Uterus (tissue), 4 donors: Measurements from ENCODE around the gene LAMA1. TPM values are rescaled to one million over a fixed set of nuclear protein-coding genes. Genes with fewer than 3 reads are reported as not detected.

Experiments
- DNase-seq, 2 donors: peaks; one replicate each; pipeline ENCODE4 v3.0.0-alpha.2; 2019 to 2020
- H3K27ac ChIP-seq, 2 donors: fragments of 200-600 bp; sonication (generic); 1 replicate in 1 of 2; 2 replicates in 1 of 2; pipeline ENCODE4 v1.5.1; 2016 to 2018
- H3K27me3 ChIP-seq, 2 donors: fragments of 200-600 bp; sonication (generic); one replicate each; pipeline ENCODE4 v1.5.1; 2018 to 2019; ENCODE audit warnings: control low read depth in 1 of 2
- H3K36me3 ChIP-seq, 2 donors: fragments of 200-600 bp; sonication (generic); one replicate each; pipeline ENCODE4 v1.5.1; 2019; ENCODE audit warnings: control low read depth in 1 of 2
- H3K4me1 ChIP-seq, 2 donors: fragments of 200-600 bp; sonication (generic); one replicate each; pipeline ENCODE4 v1.5.1; 2018 to 2019; ENCODE audit warnings: control low read depth in 1 of 2
- H3K4me3 ChIP-seq, 2 donors: fragments of 200-600 bp; sonication (generic); 1 replicate in 1 of 2; 2 replicates in 1 of 2; pipeline ENCODE4 v1.5.1; 2018 to 2019; ENCODE audit warnings: mild to moderate bottlenecking in 1 of 2
- H3K9me3 ChIP-seq, 2 donors: fragments of 200-600 bp; sonication (generic); one replicate each; pipeline ENCODE4 v1.5.1; 2019; ENCODE audit warnings: control low read depth in 1 of 2
- CTCF ChIP-seq, 4 experiments: fragments of 200-600 bp in 2 of 4; fragments of 450-650 bp in 2 of 4; sonication (generic) in 2 of 4; IDR thresholded peaks; one replicate each; pipeline ENCODE4 v1.5.1; 2016 to 2019; ENCODE audit warnings: antibody characterized with exemption in 4 of 4, mild to moderate bottlenecking in 2 of 4, moderate library complexity in 1 of 4
- POLR2A ChIP-seq, 2 donors: fragments of 450-650 bp; IDR thresholded peaks; one replicate each; pipeline ENCODE4 v1.6.1; 2016; ENCODE audit warnings: antibody characterized with exemption in 2 of 2, mild to moderate bottlenecking in 1 of 2, moderate library complexity in 1 of 2
- intact Hi-C: fragments of 100-400 bp; cut with DNase I; formaldehyde crosslinking; loops from one replicate; pipeline ENCODE4 v1.15.1; 2023; ENCODE audit warnings: low total_unique reads
- total RNA-seq, 4 donors: library from RNA; depleted of rRNA in 3 of 4; stranded (reverse); fragments of >200 nt in 3 of 4; gene quantifications; one replicate each; pipeline versions ENCODE4 v1.1.0 to v1.2.4, GENCODE V29; 2014 to 2023
- donor health status: DM: yes; HTN: yes; CAD: no.

The LAMA1 gene
- total RNA-seq, 4 donors from 2014 or later = 0.88 to 13.5 (median 2.1) TPM

- Histone ChIP-seq H3K36me3 (no peaks in the 10 kb centered on the region), H3K27ac (no peak overlapping the region), H3K4me3 (no peak overlapping the region), H3K9me3 (no peaks in the 10 kb centered on the region), H3K27me3 (no peaks in the 10 kb centered on the region), H3K4me1 (no peaks in the 10 kb centered on the region)
- TF ChIP-seq POLR2A (IDR thresholded peaks at IDR 0.05) (no peak), CTCF (IDR thresholded peaks at IDR 0.05) (no peak)
- DNase-seq = no peak
- intact Hi-C loops = no loop called here
Measured at GRCh38 chr18:6949800-6950586, 167.6 kb downstream of the LAMA1 start.

- H3K27me3 ChIP-seq = no peaks in the 10 kb centered on the region
- no peak overlapping the region for H3K27ac ChIP-seq
- H3K9me3 ChIP-seq = no peaks in the 10 kb centered on the region
- H3K4me1 ChIP-seq = no peaks in the 10 kb centered on the region
- H3K36me3 ChIP-seq = no peaks in the 10 kb centered on the region
- H3K4me3 ChIP-seq = no peak overlapping the region
- no peak for TF ChIP-seq CTCF (IDR thresholded peaks at IDR 0.05)
- TF ChIP-seq POLR2A (IDR thresholded peaks at IDR 0.05) = no peak
- intact Hi-C loops = no loop called here
- DNase-seq = no peak
Measured at GRCh38 chr18:6948281-6949055, 169.1 kb downstream of the LAMA1 start.

GRCh38 chr18:6947338-6948030 is 170.1 kb downstream of the LAMA1 start:
- Histone ChIP-seq H3K27me3 (no peaks in the 10 kb centered on the region), H3K36me3 (no peaks in the 10 kb centered on the region), H3K4me1 (no peaks in the 10 kb centered on the region), H3K9me3 (no peaks in the 10 kb centered on the region), H3K27ac (no peak overlapping the region), H3K4me3 (no peak overlapping the region)
- intact Hi-C loops = no loop called here
- TF ChIP-seq CTCF (IDR thresholded peaks at IDR 0.05) (no peak), POLR2A (IDR thresholded peaks at IDR 0.05) (no peak)
- DNase-seq = no peak

GRCh38 chr18:6943143-6943542 is 174.5 kb downstream of the LAMA1 start:
- no peak for TF ChIP-seq CTCF (IDR thresholded peaks at IDR 0.05)
- TF ChIP-seq POLR2A (IDR thresholded peaks at IDR 0.05) = no peak
- Histone ChIP-seq H3K36me3 (no peaks in the 10 kb centered on the region), H3K4me3 (no peak overlapping the region), H3K27me3 (no peaks in the 10 kb centered on the region), H3K27ac (no peak overlapping the region), H3K9me3 (no peaks in the 10 kb centered on the region), H3K4me1 (no peaks in the 10 kb centered on the region)
- intact Hi-C loops = no loop called here
- no peak for DNase-seq
